ENCODE results near the gene NDUFB8.

NDUFB8 gene

DNA sequence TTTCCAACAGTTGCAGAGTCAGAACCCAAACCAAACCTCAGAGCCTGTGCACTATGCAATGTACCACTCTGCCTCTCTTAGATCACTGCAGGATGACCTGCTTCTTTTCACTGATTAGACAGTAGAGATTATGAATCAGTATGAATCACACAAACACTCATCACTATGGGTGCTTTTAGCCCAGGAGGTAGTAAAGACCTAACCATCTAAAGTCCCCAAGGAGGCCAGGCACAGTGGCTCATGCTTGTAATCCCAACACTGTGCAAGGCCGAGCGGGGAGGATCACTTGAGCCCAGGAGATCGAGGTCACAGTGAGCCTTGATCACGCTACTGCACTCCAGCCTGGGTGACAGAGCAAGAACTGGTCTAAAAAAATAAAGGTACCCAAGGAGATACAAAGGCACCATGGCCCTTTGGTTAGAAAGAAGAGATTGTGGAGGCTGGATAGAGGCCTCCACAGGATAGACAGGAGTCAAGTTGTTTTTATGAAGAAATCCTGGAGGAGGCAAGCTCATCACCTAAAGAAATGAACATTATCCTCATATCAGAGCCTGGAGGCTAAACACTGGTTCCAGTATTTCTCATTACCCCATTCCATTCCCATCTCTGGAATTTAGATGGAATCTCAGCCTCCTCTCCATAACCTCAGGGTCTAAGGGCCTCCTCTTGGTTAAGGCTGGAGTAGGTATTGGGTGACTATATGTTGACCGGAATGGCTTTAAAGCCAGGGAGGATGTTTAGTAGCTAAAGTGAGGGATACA, 22.9 kb downstream of the NDUFB8 start:
- Histone ChIP-seq H2AFZ (ENCODE audit: low read depth, low read length, severe bottlenecking) (no peak overlapping the region), H3K9me2 (replicated peaks; ENCODE audit: insufficient read depth, low read length) (no peaks in the 10 kb centered on the region), H3F3A (ENCODE audit: insufficient read depth) (no peaks in the 10 kb centered on the region), H3K4me2 (ENCODE audit: low read depth, low read length, poor library complexity, severe bottlenecking) (no peak overlapping the region), H3K9me3 (ENCODE audit: insufficient read depth, low read length) (no peaks in the 10 kb centered on the region), H3K79me2 (ENCODE audit: insufficient read depth, low read length) (no peaks in the 10 kb centered on the region), H3K36me3 (ENCODE audit: low read length) (no peaks in the 10 kb centered on the region), H4K20me1 (ENCODE audit: low read depth, low read length) (no peaks in the 10 kb centered on the region), H3K27me3 (ENCODE audit: low read length) (no peaks in the 10 kb centered on the region), H3K27ac (ENCODE audit: low read depth, low read length) (no peak overlapping the region), H3K4me3 (ENCODE audit: insufficient read depth, low read length, poor library complexity, severe bottlenecking) (no peak overlapping the region), H3K9ac (ENCODE audit: low read length) (no peak overlapping the region)
- no peak for TF ChIP-seq EZH2phosphoT487 (conservative IDR thresholded peaks at IDR 0.05; ENCODE audit: low read length)
- TF ChIP-seq, protein P1, sequence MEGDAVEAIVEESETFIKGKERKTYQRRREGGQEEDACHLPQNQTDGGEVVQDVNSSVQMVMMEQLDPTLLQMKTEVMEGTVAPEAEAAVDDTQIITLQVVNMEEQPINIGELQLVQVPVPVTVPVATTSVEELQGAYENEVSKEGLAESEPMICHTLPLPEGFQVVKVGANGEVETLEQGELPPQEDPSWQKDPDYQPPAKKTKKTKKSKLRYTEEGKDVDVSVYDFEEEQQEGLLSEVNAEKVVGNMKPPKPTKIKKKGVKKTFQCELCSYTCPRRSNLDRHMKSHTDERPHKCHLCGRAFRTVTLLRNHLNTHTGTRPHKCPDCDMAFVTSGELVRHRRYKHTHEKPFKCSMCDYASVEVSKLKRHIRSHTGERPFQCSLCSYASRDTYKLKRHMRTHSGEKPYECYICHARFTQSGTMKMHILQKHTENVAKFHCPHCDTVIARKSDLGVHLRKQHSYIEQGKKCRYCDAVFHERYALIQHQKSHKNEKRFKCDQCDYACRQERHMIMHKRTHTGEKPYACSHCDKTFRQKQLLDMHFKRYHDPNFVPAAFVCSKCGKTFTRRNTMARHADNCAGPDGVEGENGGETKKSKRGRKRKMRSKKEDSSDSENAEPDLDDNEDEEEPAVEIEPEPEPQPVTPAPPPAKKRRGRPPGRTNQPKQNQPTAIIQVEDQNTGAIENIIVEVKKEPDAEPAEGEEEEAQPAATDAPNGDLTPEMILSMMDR (IDR thresholded peaks at IDR 0.05; ENCODE audit: insufficient read depth, low read length, poor library complexity, severe bottlenecking): no peak

GRCh38 chr10:100505164-100505563, 24.5 kb downstream of the NDUFB8 start:
- no peak for TF ChIP-seq EZH2phosphoT487 (conservative IDR thresholded peaks at IDR 0.05; ENCODE audit: low read length)
- TF ChIP-seq, protein P1 (IDR thresholded peaks at IDR 0.05; ENCODE audit: insufficient read depth, low read length, poor library complexity, severe bottlenecking): no peak
- no peaks in the 10 kb centered on the region for H3K79me2 ChIP-seq (ENCODE audit: insufficient read depth, low read length)
- no peaks in the 10 kb centered on the region for H3K9me3 ChIP-seq (ENCODE audit: insufficient read depth, low read length)
- no peaks in the 10 kb centered on the region for H3K9me2 ChIP-seq (replicated peaks; ENCODE audit: insufficient read depth, low read length)
- no peaks in the 10 kb centered on the region for H3K27me3 ChIP-seq (ENCODE audit: low read length)
- no peaks in the 10 kb centered on the region for H3K36me3 ChIP-seq (ENCODE audit: low read length)
- H3K4me3 ChIP-seq (ENCODE audit: insufficient read depth, low read length, poor library complexity, severe bottlenecking): no peak overlapping the region
- H3K27ac ChIP-seq (ENCODE audit: low read depth, low read length): no peak overlapping the region
- no peak overlapping the region for H3K4me2 ChIP-seq (ENCODE audit: low read depth, low read length, poor library complexity, severe bottlenecking)
- no peak overlapping the region for H3K9ac ChIP-seq (ENCODE audit: low read length)
- no peaks in the 10 kb centered on the region for H3F3A ChIP-seq (ENCODE audit: insufficient read depth)
- H4K20me1 ChIP-seq (ENCODE audit: low read depth, low read length): no peaks in the 10 kb centered on the region
- H2AFZ ChIP-seq (ENCODE audit: low read depth, low read length, severe bottlenecking): no peak overlapping the region

GRCh38 chr10:100504096-100504495, 25.6 kb downstream of the NDUFB8 start:
- Histone ChIP-seq H2AFZ (ENCODE audit: low read depth, low read length, severe bottlenecking) (no peak overlapping the region), H3K4me2 (ENCODE audit: low read depth, low read length, poor library complexity, severe bottlenecking) (no peak overlapping the region), H3K79me2 (ENCODE audit: insufficient read depth, low read length) (no peaks in the 10 kb centered on the region), H3K9ac (ENCODE audit: low read length) (no peak overlapping the region), H3K9me2 (replicated peaks; ENCODE audit: insufficient read depth, low read length) (no peaks in the 10 kb centered on the region), H3K27ac (ENCODE audit: low read depth, low read length) (no peak overlapping the region), H4K20me1 (ENCODE audit: low read depth, low read length) (no peaks in the 10 kb centered on the region), H3K9me3 (ENCODE audit: insufficient read depth, low read length) (no peaks in the 10 kb centered on the region), H3K27me3 (ENCODE audit: low read length) (no peaks in the 10 kb centered on the region), H3F3A (ENCODE audit: insufficient read depth) (no peaks in the 10 kb centered on the region), H3K4me3 (ENCODE audit: insufficient read depth, low read length, poor library complexity, severe bottlenecking) (no peak overlapping the region), H3K36me3 (ENCODE audit: low read length) (no peaks in the 10 kb centered on the region)
- no peak for TF ChIP-seq EZH2phosphoT487 (conservative IDR thresholded peaks at IDR 0.05; ENCODE audit: low read length)
- TF ChIP-seq, protein P1 (IDR thresholded peaks at IDR 0.05; ENCODE audit: insufficient read depth, low read length, poor library complexity, severe bottlenecking): no peak
